WTC11 (cell line): Measurements from ENCODE around the gene RAB11FIP3. TPM values are rescaled to one million over a fixed set of nuclear protein-coding genes. Genes with fewer than 3 reads are reported as not detected.
A peak's percentile ranks its signal among the peaks of the same experiment; 100 is the strongest.

Experiments
- ATAC-seq: fragments of 200-7000 bp; cut with Tn5 transposase; 2 replicates; pipeline ENCODE4 v1.10.0; 2021; ENCODE audit warnings: mild to moderate bottlenecking, moderate library complexity
- CTCF ChIA-PET: fragments of 300-600 bp; sonication (Branson Sonifier 250); formaldehyde crosslinking; loops from one replicate; lab custom pipeline; 2021; ENCODE audit warnings: antibody characterized with exemption; lab: Charles Lee
- POLR2A ChIA-PET: fragments of 350-600 bp; sonication (Branson Sonifier 250); formaldehyde crosslinking; loops from one replicate; lab custom pipeline; 2021; ENCODE audit warnings: antibody characterized with exemption; lab: Charles Lee
- DNase-seq: peaks from one replicate; pipeline ENCODE4 v3.0.0; 2021; ENCODE audit warnings: low spot score
- H3K27ac Mint-ChIP-seq: 2 replicates; pipeline ENCODE4 v1.8.0; 2021; ENCODE audit warnings: mixed read lengths
- H3K27me3 Mint-ChIP-seq: 2 replicates; pipeline ENCODE4 v1.8.0; 2021; ENCODE audit warnings: low read depth, mild to moderate bottlenecking, moderate library complexity, mixed read lengths
- H3K36me3 Mint-ChIP-seq: 2 replicates; pipeline ENCODE4 v1.8.0; 2021; ENCODE audit warnings: mixed read lengths
- H3K4me1 Mint-ChIP-seq: 2 replicates; pipeline ENCODE4 v1.8.0; 2022; ENCODE audit warnings: mixed read lengths
- H3K4me3 Mint-ChIP-seq: 2 replicates; pipeline ENCODE4 v1.8.0; 2021; ENCODE audit warnings: mild to moderate bottlenecking, moderate library complexity, mixed read lengths
- H3K9me3 Mint-ChIP-seq: 2 replicates; pipeline ENCODE4 v1.8.0; 2021; ENCODE audit warnings: mixed read lengths
- ESRRA ChIP-seq: sonication (generic); formaldehyde crosslinking; IDR thresholded peaks from 2 replicates; pipeline ENCODE4 v1.8.1; 2022; ENCODE audit warnings: mild to moderate bottlenecking, missing genetic modification reagents, borderline replicate concordance
- FOXJ3 ChIP-seq: sonication (generic); formaldehyde crosslinking; IDR thresholded peaks from 2 replicates; pipeline ENCODE4 v1.9.0; 2021; ENCODE audit warnings: missing genetic modification reagents, mild to moderate bottlenecking, borderline replicate concordance
- KAT7 ChIP-seq: sonication (generic); formaldehyde crosslinking; IDR thresholded peaks from 2 replicates; pipeline ENCODE4 v1.8.1; 2023; ENCODE audit warnings: missing genetic modification reagents, mild to moderate bottlenecking, borderline replicate concordance
- MXD4 ChIP-seq: fragments of 250-450 bp; sonication (Bioruptor Pico); IDR thresholded peaks from 2 replicates; pipeline ENCODE4 v1.8.0; 2021; ENCODE audit warnings: mild to moderate bottlenecking, moderate library complexity, borderline replicate concordance
- OVOL2 ChIP-seq: fragments of 250-450 bp; sonication (Bioruptor Pico); IDR thresholded peaks from 2 replicates; pipeline ENCODE4 v1.9.0; 2021; ENCODE audit warnings: mild to moderate bottlenecking, borderline replicate concordance
- PRRX2 ChIP-seq: fragments of 250-450 bp; sonication (Bioruptor Pico); IDR thresholded peaks from 2 replicates; pipeline ENCODE4 v1.8.0; 2021; ENCODE audit warnings: mild to moderate bottlenecking
- SP1 ChIP-seq: sonication (generic); formaldehyde crosslinking; conservative IDR thresholded peaks from 2 replicates; pipeline ENCODE4 v1.8.1; 2022; ENCODE audit warnings: missing genetic modification reagents
- TP53 ChIP-seq: sonication (generic); formaldehyde crosslinking; IDR thresholded peaks from 2 replicates; pipeline ENCODE4 v1.8.1; 2023; ENCODE audit warnings: mild to moderate bottlenecking, missing genetic modification reagents
- ZBTB21 ChIP-seq: sonication (generic); formaldehyde crosslinking; IDR thresholded peaks from 2 replicates; pipeline ENCODE4 v1.8.1; 2023; ENCODE audit warnings: mild to moderate bottlenecking, missing genetic modification reagents, borderline replicate concordance
- ZNF423 ChIP-seq: fragments of 250-450 bp; sonication (Bioruptor Pico); IDR thresholded peaks from 2 replicates; pipeline ENCODE4 v2.1.2; 2022; ENCODE audit warnings: mild to moderate bottlenecking, moderate library complexity
- total RNA-seq: library from RNA; stranded (reverse); gene quantifications from 3 replicates; pipeline ENCODE4 v1.2.3, GENCODE V29; 2021
- TF ChIP-seq, protein P1 (sequence below): fragments of 250-450 bp; sonication (Bioruptor Pico); IDR thresholded peaks from 2 replicates; pipeline ENCODE4 v1.9.0; 2021; ENCODE audit warnings: mild to moderate bottlenecking
- TF ChIP-seq, protein P2 (sequence below): sonication (generic); formaldehyde crosslinking; IDR thresholded peaks from 2 replicates; pipeline ENCODE4 v1.8.1; 2023; ENCODE audit warnings: mild to moderate bottlenecking, missing genetic modification reagents, moderate library complexity
- TF ChIP-seq, protein P3 (sequence below): sonication (generic); formaldehyde crosslinking; IDR thresholded peaks from 2 replicates; pipeline ENCODE4 v1.8.1; 2022; ENCODE audit warnings: mild to moderate bottlenecking, missing genetic modification reagents, moderate library complexity, borderline replicate concordance
- TF ChIP-seq, protein P4 (sequence below): fragments of 200-600 bp; IDR thresholded peaks from 2 replicates; pipeline ENCODE4 v1.8.0; 2022; ENCODE audit warnings: antibody characterized with exemption

RAB11FIP3 gene
- total RNA-seq, 1 experiment from 2014 or later = 38.6 TPM

DNA sequence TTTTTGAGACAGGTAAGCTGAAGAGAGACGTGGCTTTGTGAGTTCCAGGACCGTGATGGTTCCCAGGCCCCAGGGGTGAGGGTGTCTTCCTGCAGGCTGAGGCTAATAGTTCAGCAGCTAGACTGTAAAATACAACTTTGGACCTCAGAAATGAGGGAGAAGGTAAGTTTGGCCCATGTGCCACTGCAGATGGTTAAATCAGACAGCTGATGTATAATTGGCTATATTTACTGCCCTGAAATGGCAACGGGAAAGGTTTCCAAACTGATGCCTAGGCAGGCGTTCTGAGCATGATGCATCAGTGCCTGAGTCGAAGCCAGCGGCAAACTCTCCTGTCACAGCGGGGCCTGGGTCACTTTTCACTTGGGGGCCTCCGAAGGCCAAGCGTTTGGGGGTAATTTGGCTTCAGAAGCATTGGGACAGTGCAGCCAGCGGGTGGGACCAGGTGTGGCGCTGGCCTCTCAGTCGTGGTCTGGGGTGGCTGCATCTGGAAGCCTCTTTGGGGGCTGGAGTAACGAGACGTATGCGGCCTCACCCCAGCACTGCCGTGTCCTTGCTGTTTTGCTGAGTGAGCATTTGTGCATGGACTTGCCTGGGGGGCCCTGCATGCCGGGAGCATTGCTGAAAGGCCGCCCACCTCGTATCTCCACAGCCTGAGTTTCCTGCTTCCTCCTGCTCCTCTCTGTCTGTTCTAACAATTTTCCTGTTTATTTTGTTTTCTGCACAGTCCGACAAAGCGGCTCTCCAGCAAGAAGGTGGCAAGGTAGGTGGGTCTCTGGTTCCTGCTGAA lies 70.8 kb downstream of the RAB11FIP3 start (continued):
- TF ChIP-seq, protein P1, sequence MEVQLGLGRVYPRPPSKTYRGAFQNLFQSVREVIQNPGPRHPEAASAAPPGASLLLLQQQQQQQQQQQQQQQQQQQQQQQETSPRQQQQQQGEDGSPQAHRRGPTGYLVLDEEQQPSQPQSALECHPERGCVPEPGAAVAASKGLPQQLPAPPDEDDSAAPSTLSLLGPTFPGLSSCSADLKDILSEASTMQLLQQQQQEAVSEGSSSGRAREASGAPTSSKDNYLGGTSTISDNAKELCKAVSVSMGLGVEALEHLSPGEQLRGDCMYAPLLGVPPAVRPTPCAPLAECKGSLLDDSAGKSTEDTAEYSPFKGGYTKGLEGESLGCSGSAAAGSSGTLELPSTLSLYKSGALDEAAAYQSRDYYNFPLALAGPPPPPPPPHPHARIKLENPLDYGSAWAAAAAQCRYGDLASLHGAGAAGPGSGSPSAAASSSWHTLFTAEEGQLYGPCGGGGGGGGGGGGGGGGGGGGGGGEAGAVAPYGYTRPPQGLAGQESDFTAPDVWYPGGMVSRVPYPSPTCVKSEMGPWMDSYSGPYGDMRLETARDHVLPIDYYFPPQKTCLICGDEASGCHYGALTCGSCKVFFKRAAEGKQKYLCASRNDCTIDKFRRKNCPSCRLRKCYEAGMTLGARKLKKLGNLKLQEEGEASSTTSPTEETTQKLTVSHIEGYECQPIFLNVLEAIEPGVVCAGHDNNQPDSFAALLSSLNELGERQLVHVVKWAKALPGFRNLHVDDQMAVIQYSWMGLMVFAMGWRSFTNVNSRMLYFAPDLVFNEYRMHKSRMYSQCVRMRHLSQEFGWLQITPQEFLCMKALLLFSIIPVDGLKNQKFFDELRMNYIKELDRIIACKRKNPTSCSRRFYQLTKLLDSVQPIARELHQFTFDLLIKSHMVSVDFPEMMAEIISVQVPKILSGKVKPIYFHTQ (CRISPR knock-in tag) = no peak
- TF ChIP-seq PRRX2 (CRISPR knock-in tag) (no peak), KAT7 (CRISPR knock-in tag) (no peak), ZBTB21 (CRISPR knock-in tag) (no peak), SP1 (CRISPR knock-in tag) (no peak), MXD4 (CRISPR knock-in tag) (no peak)
- TF ChIP-seq, protein P2, sequence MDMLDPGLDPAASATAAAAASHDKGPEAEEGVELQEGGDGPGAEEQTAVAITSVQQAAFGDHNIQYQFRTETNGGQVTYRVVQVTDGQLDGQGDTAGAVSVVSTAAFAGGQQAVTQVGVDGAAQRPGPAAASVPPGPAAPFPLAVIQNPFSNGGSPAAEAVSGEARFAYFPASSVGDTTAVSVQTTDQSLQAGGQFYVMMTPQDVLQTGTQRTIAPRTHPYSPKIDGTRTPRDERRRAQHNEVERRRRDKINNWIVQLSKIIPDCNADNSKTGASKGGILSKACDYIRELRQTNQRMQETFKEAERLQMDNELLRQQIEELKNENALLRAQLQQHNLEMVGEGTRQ = no peak
- TF ChIP-seq, protein P3, sequence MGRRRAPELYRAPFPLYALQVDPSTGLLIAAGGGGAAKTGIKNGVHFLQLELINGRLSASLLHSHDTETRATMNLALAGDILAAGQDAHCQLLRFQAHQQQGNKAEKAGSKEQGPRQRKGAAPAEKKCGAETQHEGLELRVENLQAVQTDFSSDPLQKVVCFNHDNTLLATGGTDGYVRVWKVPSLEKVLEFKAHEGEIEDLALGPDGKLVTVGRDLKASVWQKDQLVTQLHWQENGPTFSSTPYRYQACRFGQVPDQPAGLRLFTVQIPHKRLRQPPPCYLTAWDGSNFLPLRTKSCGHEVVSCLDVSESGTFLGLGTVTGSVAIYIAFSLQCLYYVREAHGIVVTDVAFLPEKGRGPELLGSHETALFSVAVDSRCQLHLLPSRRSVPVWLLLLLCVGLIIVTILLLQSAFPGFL (CRISPR knock-in tag) = no peak

DNA sequence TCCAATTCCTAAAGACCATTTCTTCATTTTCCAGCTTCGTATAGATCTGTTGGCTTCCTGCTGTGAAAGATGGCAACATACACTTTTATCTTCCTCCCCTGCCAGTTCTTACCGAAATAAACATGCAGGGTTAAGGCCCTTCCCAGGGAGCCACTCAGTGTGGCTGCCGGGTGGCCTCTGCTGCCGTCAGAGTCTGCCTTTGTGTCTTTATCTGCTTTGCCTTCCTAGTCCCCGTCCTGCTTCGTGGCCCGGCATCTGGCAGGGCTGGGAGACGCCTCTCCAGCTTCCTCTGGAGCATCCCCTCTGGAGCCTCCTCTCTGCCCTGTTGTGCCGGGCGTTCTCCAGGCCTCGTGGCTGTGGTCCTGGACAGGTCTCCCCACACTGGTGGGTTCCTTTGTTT lies 71.8 kb downstream of the RAB11FIP3 start:
- ChIA-PET CTCF (interaction anchor here (1.0 to 7.6 kb wide), 3 partner anchors 9 to 106 kb away, joined by 3 to 49 read pairs (median 6); no protein-coding TSS in a partner anchor), POLR2A (no interaction called here)
- H3K36me3 Mint-ChIP-seq = peaks cover 4% of the 10 kb centered on the region
- ATAC-seq (no peak), DNase-seq (no peak)
- H3K27ac Mint-ChIP-seq = peak overlapping the region; percentile 71; the same call in 1 of the 2 replicates
- H3K4me3 Mint-ChIP-seq = no peak overlapping the region
- H3K4me1 Mint-ChIP-seq = peaks cover 3% of the 10 kb centered on the region; the same call in 1 of the 2 replicates
- H3K9me3 Mint-ChIP-seq = no peaks in the 10 kb centered on the region
- TF ChIP-seq ZNF423 (CRISPR knock-in tag) = no peak
- no peak for TF ChIP-seq TP53 (CRISPR knock-in tag)
- TF ChIP-seq, protein P4, sequence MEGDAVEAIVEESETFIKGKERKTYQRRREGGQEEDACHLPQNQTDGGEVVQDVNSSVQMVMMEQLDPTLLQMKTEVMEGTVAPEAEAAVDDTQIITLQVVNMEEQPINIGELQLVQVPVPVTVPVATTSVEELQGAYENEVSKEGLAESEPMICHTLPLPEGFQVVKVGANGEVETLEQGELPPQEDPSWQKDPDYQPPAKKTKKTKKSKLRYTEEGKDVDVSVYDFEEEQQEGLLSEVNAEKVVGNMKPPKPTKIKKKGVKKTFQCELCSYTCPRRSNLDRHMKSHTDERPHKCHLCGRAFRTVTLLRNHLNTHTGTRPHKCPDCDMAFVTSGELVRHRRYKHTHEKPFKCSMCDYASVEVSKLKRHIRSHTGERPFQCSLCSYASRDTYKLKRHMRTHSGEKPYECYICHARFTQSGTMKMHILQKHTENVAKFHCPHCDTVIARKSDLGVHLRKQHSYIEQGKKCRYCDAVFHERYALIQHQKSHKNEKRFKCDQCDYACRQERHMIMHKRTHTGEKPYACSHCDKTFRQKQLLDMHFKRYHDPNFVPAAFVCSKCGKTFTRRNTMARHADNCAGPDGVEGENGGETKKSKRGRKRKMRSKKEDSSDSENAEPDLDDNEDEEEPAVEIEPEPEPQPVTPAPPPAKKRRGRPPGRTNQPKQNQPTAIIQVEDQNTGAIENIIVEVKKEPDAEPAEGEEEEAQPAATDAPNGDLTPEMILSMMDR = no peak
- no peaks in the 10 kb centered on the region for H3K27me3 Mint-ChIP-seq

DNA sequence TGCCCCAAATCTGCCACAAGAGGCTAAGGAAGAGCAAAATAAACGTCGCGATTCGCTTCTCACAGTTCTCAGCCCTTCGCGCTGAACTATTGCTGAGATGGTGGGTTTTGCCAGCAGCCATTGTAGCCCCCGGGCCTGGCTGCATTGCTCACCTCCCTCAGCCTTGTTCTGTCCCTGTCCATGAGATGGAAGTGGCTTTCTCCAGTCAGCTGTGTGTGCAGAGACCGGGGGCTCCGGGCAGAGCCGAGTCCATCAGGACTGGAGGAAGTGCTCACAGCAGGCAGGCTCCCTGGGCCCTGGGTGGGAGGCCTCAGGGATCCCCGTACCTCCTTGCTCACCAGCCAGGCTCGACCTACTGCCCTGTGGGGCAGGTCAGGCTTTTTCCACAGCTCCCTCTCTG lies 74.5 kb downstream of the RAB11FIP3 start:
- Mint-ChIP-seq H3K27me3 (no peaks in the 10 kb centered on the region), H3K27ac (peak overlapping the region; percentile 93), H3K4me1 (peaks cover 3% of the 10 kb centered on the region; the same call in 1 of the 2 replicates), H3K4me3 (no peak overlapping the region), H3K9me3 (no peaks in the 10 kb centered on the region), H3K36me3 (peaks cover 4% of the 10 kb centered on the region)
- ChIA-PET POLR2A (no interaction called here), CTCF (interaction anchor here (0.7 to 7.6 kb wide), 6 partner anchors 12 to 137 kb away, joined by 3 to 49 read pairs (median 6); no protein-coding TSS in a partner anchor)
- TF ChIP-seq ESRRA (CRISPR knock-in tag) (no peak), FOXJ3 (CRISPR knock-in tag) (no peak), OVOL2 (CRISPR knock-in tag) (no peak)
- DNase-seq (no peak), ATAC-seq (no peak)
